Measurements from ENCODE around the gene IFNA1.
"Not testable (repeated sequence)": the region's sequence is repeated elsewhere in the genome, so short reads cannot be mapped to it uniquely, and the experiment has no call there.

Gene IFNA1

GRCh38 chr9:21415493-21416267 lies 24.6 kb upstream of the IFNA1 start:
- no peak for TF ChIP-seq JUND (IDR thresholded peaks at IDR 0.05; ENCODE audit: low read depth)
- DNase-seq (ENCODE audit: low read depth in 1 of 2, low spot score in 1 of 2) = no peak
- in situ Hi-C loops (cut with HindIII; ENCODE audit: low pct_unique_long_range_greater_than_20kb, low sequenced_read_pairs) = no loop called here

- in situ Hi-C loops (cut with HindIII; ENCODE audit: low pct_unique_long_range_greater_than_20kb, low sequenced_read_pairs) = no loop called here
- DNase-seq (ENCODE audit: low read depth in 1 of 2, low spot score in 1 of 2) = no peak
- no peak for TF ChIP-seq JUND (IDR thresholded peaks at IDR 0.05; ENCODE audit: low read depth)
These were observed 12.0 kb upstream of the IFNA1 start for GRCh38 chr9:21428235-21428634.

- TF ChIP-seq JUND (IDR thresholded peaks at IDR 0.05; ENCODE audit: low read depth) = no peak
- no peak for DNase-seq (ENCODE audit: low read depth in 1 of 2, low spot score in 1 of 2)
- in situ Hi-C loops (cut with HindIII; ENCODE audit: low pct_unique_long_range_greater_than_20kb, low sequenced_read_pairs) = no loop called here
These were observed 11.0 kb upstream of the IFNA1 start for GRCh38 chr9:21429191-21429590.

- in situ Hi-C loops (cut with HindIII; ENCODE audit: low pct_unique_long_range_greater_than_20kb, low sequenced_read_pairs) = no loop called here
- no peak for DNase-seq (ENCODE audit: low read depth in 1 of 2, low spot score in 1 of 2)
- TF ChIP-seq JUND (IDR thresholded peaks at IDR 0.05; ENCODE audit: low read depth) = no peak
These were observed 7.4 kb upstream of the IFNA1 start for GRCh38 chr9:21432672-21433425.

GRCh38 chr9:21434202-21435014 lies 5.8 kb upstream of the IFNA1 start:
- in situ Hi-C loops (cut with HindIII; ENCODE audit: low pct_unique_long_range_greater_than_20kb, low sequenced_read_pairs) = no loop called here
- no peak for TF ChIP-seq JUND (IDR thresholded peaks at IDR 0.05; ENCODE audit: low read depth)
- DNase-seq (ENCODE audit: low read depth in 1 of 2, low spot score in 1 of 2) = peak in 1 of 2 experiments; percentile 77

GRCh38 chr9:21435015-21435383 lies 5.2 kb upstream of the IFNA1 start:
- DNase-seq (ENCODE audit: low read depth in 1 of 2, low spot score in 1 of 2); in situ Hi-C loops (cut with HindIII; ENCODE audit: low pct_unique_long_range_greater_than_20kb, low sequenced_read_pairs): not testable (repeated sequence)

- in situ Hi-C loops (cut with HindIII; ENCODE audit: low pct_unique_long_range_greater_than_20kb, low sequenced_read_pairs) = no loop called here
- TF ChIP-seq JUND (IDR thresholded peaks at IDR 0.05; ENCODE audit: low read depth) = no peak
- no peak for DNase-seq (ENCODE audit: low read depth in 1 of 2, low spot score in 1 of 2)
These were observed 3.8 kb downstream of the IFNA1 start for GRCh38 chr9:21443849-21444625.

- in situ Hi-C loops (cut with HindIII; ENCODE audit: low pct_unique_long_range_greater_than_20kb, low sequenced_read_pairs); DNase-seq (ENCODE audit: low read depth in 1 of 2, low spot score in 1 of 2): not testable (repeated sequence)
These were observed 9.1 kb downstream of the IFNA1 start for GRCh38 chr9:21449312-21449711.

GRCh38 chr9:21450733-21451394 lies 10.6 kb downstream of the IFNA1 start:
- no peak for TF ChIP-seq JUND (IDR thresholded peaks at IDR 0.05; ENCODE audit: low read depth)
- in situ Hi-C loops (cut with HindIII; ENCODE audit: low pct_unique_long_range_greater_than_20kb, low sequenced_read_pairs) = no loop called here
- DNase-seq (ENCODE audit: low read depth in 1 of 2, low spot score in 1 of 2) = peak in 1 of 2 experiments; percentile 85

GRCh38 chr9:21452681-21453080 lies 12.4 kb downstream of the IFNA1 start:
- TF ChIP-seq JUND (IDR thresholded peaks at IDR 0.05; ENCODE audit: low read depth) = no peak
- in situ Hi-C loops (cut with HindIII; ENCODE audit: low pct_unique_long_range_greater_than_20kb, low sequenced_read_pairs) = no loop called here
- DNase-seq (ENCODE audit: low read depth in 1 of 2, low spot score in 1 of 2) = no peak

GRCh38 chr9:21454149-21454548 lies 13.9 kb downstream of the IFNA1 start:
- TF ChIP-seq JUND (IDR thresholded peaks at IDR 0.05; ENCODE audit: low read depth) = no peak

GRCh38 chr9:21455320-21455719 lies 15.1 kb downstream of the IFNA1 start:
- TF ChIP-seq JUND (IDR thresholded peaks at IDR 0.05; ENCODE audit: low read depth) = no peak
- in situ Hi-C loops (cut with HindIII; ENCODE audit: low pct_unique_long_range_greater_than_20kb, low sequenced_read_pairs) = no loop called here
- peak; percentile 18 to 77 for DNase-seq (ENCODE audit: low read depth in 1 of 2, low spot score in 1 of 2)

More at GRCh38 chr9:21454149-21454548, 13.9 kb downstream of the IFNA1 start:
- DNase-seq (ENCODE audit: low read depth in 1 of 2, low spot score in 1 of 2) = no peak
- in situ Hi-C loops (cut with HindIII; ENCODE audit: low pct_unique_long_range_greater_than_20kb, low sequenced_read_pairs) = no loop called here

All from T47D (cell line).